OCI-LY7 (cell line): ENCODE results near the gene FUT7.

Source experiments
- EZH2phosphoT487 ChIP-seq: fragments of 200-600 bp; sonication (generic); IDR thresholded peaks from 2 replicates; pipeline ENCODE4 v1.6.1; 2018; ENCODE audit warnings: low read depth, borderline replicate concordance, mild to moderate bottlenecking, mixed run types, antibody characterized with exemption, low read length, moderate library complexity, mixed read lengths
- TF ChIP-seq, protein P1 (sequence below): fragments of 200-600 bp; sonication (generic); conservative IDR thresholded peaks from 2 replicates; pipeline ENCODE4 v1.5.1; 2014; ENCODE audit warnings: mild to moderate bottlenecking, antibody characterized with exemption, low read length, moderate library complexity, mixed read lengths

DNA sequence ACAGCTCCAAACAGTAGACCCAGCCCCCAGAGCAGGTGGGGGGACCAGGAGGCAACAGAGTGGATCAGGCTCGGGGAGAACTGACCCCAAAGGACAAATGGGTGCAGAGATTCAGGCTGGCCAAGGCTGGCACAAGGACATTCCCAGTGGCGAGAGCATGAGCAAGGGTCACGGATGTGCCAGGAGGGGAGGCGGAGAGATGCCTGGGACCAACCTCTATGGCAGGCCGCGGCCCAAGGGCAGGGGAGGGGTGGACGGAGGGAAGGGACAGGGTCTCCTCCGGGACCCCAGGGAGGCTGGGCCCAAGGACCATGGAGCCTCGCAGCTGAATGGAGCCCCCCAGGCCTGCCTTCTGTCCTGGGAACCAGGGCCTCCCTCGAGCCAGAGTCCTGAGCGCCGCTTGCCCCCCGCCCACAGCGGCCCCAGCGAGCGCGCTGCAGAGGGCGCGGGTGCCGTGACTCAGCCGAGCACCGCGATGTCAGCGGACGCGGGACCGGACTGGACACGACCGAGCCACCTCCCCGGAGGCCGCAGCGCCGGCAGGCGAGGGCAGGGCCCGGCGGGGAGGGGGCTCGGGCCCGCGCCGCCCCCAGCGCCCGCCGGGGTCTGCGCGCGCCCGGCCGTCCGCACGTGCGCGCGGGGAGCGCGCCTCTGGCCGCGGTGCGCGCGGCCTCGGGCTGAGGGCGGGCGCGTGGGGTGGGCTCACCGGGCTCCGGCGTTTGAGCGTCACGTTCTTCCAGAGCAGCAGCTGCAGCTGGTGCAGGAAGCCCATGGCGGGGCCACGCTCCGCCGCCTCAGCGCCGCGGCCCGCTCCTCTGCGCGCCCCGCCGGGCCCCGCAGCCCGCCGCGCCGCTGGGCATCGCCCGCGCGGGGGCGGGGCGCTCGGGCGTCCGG, 4.3 kb downstream of the FUT7 start, which contains the start of gene ABCA2:
- TF ChIP-seq, protein P1, sequence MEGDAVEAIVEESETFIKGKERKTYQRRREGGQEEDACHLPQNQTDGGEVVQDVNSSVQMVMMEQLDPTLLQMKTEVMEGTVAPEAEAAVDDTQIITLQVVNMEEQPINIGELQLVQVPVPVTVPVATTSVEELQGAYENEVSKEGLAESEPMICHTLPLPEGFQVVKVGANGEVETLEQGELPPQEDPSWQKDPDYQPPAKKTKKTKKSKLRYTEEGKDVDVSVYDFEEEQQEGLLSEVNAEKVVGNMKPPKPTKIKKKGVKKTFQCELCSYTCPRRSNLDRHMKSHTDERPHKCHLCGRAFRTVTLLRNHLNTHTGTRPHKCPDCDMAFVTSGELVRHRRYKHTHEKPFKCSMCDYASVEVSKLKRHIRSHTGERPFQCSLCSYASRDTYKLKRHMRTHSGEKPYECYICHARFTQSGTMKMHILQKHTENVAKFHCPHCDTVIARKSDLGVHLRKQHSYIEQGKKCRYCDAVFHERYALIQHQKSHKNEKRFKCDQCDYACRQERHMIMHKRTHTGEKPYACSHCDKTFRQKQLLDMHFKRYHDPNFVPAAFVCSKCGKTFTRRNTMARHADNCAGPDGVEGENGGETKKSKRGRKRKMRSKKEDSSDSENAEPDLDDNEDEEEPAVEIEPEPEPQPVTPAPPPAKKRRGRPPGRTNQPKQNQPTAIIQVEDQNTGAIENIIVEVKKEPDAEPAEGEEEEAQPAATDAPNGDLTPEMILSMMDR, result no peak
- TF ChIP-seq EZH2phosphoT487, result no peak
